ENCODE measurements around the gene TRIM27.
"Not testable (repeated sequence)": the region's sequence is repeated elsewhere in the genome, so short reads cannot be mapped to it uniquely, and the experiment has no call there.

The TRIM27 gene

GRCh38 chr6:28871335-28872156 lies 52.2 kb downstream of the TRIM27 start:
- no peak for DNase-seq (ENCODE audit: low read depth)

GRCh38 chr6:28868873-28869272 lies 54.9 kb downstream of the TRIM27 start:
- no peak overlapping the region for H3K4me3 ChIP-seq (ENCODE audit: low read depth, low read length)
- no peak for DNase-seq (ENCODE audit: low read depth)
- no peak for TF ChIP-seq CTCF (IDR thresholded peaks at IDR 0.05; ENCODE audit: low read depth, low read length, missing control alignments)
- in situ Hi-C loops (cut with HindIII; ENCODE audit: low sequenced_read_pairs): no loop called here

More at GRCh38 chr6:28871335-28872156, 52.2 kb downstream of the TRIM27 start:
- TF ChIP-seq CTCF (IDR thresholded peaks at IDR 0.05; ENCODE audit: low read depth, low read length, missing control alignments): no peak
- in situ Hi-C loops (cut with HindIII; ENCODE audit: low sequenced_read_pairs): no loop called here
- H3K4me3 ChIP-seq (ENCODE audit: low read depth, low read length): no peak overlapping the region

- TF ChIP-seq CTCF (IDR thresholded peaks at IDR 0.05; ENCODE audit: low read depth, low read length, missing control alignments): no peak
- peak overlapping the region; percentile 59 for H3K4me3 ChIP-seq (ENCODE audit: low read depth, low read length)
- no peak for DNase-seq (ENCODE audit: low read depth)
- in situ Hi-C loops (cut with HindIII; ENCODE audit: low sequenced_read_pairs): no loop called here
These were observed 56.7 kb downstream of the TRIM27 start for GRCh38 chr6:28867086-28867409.

GRCh38 chr6:28866205-28867085 lies 57.3 kb downstream of the TRIM27 start:
- in situ Hi-C loops (cut with HindIII; ENCODE audit: low sequenced_read_pairs); DNase-seq (ENCODE audit: low read depth): not testable (repeated sequence)
- H3K4me3 ChIP-seq (ENCODE audit: low read depth, low read length): peak overlapping the region; percentile 59

GRCh38 chr6:28865401-28866204 lies 58.2 kb downstream of the TRIM27 start:
- no peak for DNase-seq (ENCODE audit: low read depth)
- no peak for TF ChIP-seq CTCF (IDR thresholded peaks at IDR 0.05; ENCODE audit: low read depth, low read length, missing control alignments)
- H3K4me3 ChIP-seq (ENCODE audit: low read depth, low read length): no peak overlapping the region
- in situ Hi-C loops (cut with HindIII; ENCODE audit: low sequenced_read_pairs): no loop called here

GRCh38 chr6:28864326-28864923 lies 59.4 kb downstream of the TRIM27 start:
- peak overlapping the region; percentile 94 for H3K4me3 ChIP-seq (ENCODE audit: low read depth, low read length)
- TF ChIP-seq CTCF (IDR thresholded peaks at IDR 0.05; ENCODE audit: low read depth, low read length, missing control alignments): peak; percentile 22
- DNase-seq (ENCODE audit: low read depth): no peak
- in situ Hi-C loops (cut with HindIII; ENCODE audit: low sequenced_read_pairs): loop anchor here (5.0 kb wide), 1 partner anchor 43 kb away; no protein-coding TSS in a partner anchor

Data from astrocyte of the cerebellum (primary cell).